Small intestine (tissue), 7 donors: ENCODE data around the gene CRAMP1. TPM values are rescaled to one million over a fixed set of nuclear protein-coding genes. Genes with fewer than 3 reads are reported as not detected.

Source experiments
- DNase-seq, 2 donors: peaks; one replicate each; pipeline versions ENCODE4 v3.0.0 to v3.0.0-alpha.2; 2013
- FAIRE-seq: peaks from 2 replicates; lab custom pipeline; 2012; peaks lifted over from hg19 to GRCh38; lab: Jason Lieb, UNC
- H3K27ac ChIP-seq, 3 donors: one replicate each; pipeline ENCODE4 v1.5.1; 2013; ENCODE audit warnings: low read length in 2 of 3, mild to moderate bottlenecking in 2 of 3, control low read depth in 1 of 3, inconsistent platforms in 1 of 3, low read depth in 1 of 3, moderate library complexity in 1 of 3
- H3K27me3 ChIP-seq, 3 donors: one replicate each; pipeline ENCODE4 v1.6.1; 2013; ENCODE audit warnings: low read length in 3 of 3, inconsistent platforms in 1 of 3; ENCODE audit not compliant: control insufficient read depth in 3 of 3, insufficient read depth in 3 of 3
- H3K36me3 ChIP-seq, 3 donors: one replicate each; pipeline ENCODE4 v1.6.1; 2013; ENCODE audit warnings: low read length in 3 of 3, inconsistent platforms in 1 of 3, low read depth in 1 of 3, mild to moderate bottlenecking in 1 of 3, moderate library complexity in 1 of 3; ENCODE audit not compliant: control insufficient read depth in 3 of 3, insufficient read depth in 2 of 3
- H3K4me1 ChIP-seq, 3 donors: one replicate each; pipeline ENCODE4 v1.6.1; 2013; ENCODE audit warnings: low read length in 2 of 3, inconsistent platforms in 1 of 3, low read depth in 1 of 3, mild to moderate bottlenecking in 1 of 3, moderate library complexity in 1 of 3; ENCODE audit not compliant: control insufficient read depth in 3 of 3, insufficient read depth in 2 of 3
- H3K4me3 ChIP-seq, 3 donors: one replicate each; pipeline ENCODE4 v1.5.1; 2013; ENCODE audit warnings: low read length in 3 of 3, control low read depth in 1 of 3, inconsistent platforms in 1 of 3, low read depth in 1 of 3, mild to moderate bottlenecking in 1 of 3, moderate library complexity in 1 of 3
- H3K9me3 ChIP-seq, 2 donors: one replicate each; pipeline ENCODE4 v1.6.1; 2013; ENCODE audit warnings: low read depth in 1 of 2, low read length in 1 of 2; ENCODE audit not compliant: control insufficient read depth in 2 of 2, insufficient read depth in 1 of 2
- WGBS, 3 donors: extraction: QIAGEN DNeasy Blood & Tissue Kit; methylation state at CpG; one replicate each; pipeline ENCODE4 v1.1.7; 2013; 5-methylcytosine and 5-hydroxymethylcytosine counted together
- polyA plus RNA-seq, 4 donors: library from polyadenylated mRNA; stranded (reverse) in 3 of 4; unstranded in 1 of 4; fragments of 200-250 nt in 3 of 4; fragments of 120-200 nt in 1 of 4; gene quantifications; one replicate each; pipeline versions ENCODE4 v1.2.1 to v1.2.3, GENCODE V29; 2013
- donor health status: healthy with polysubstance abuse.
- donor health status: control.
- donor health status: control.
- donor health status: Bipolar disorder and iron deficiency.
- donor health status: healthy.

Gene CRAMP1
- polyA plus RNA-seq, 4 donors: 2.4 to 18.3 (median 8.3) TPM

GRCh38 chr16:1614456-1615102 is 2.4 kb downstream of the CRAMP1 start:
- no peak for FAIRE-seq
- Histone ChIP-seq H3K4me3 (peak overlapping the region; percentile 60 to 90 (median 79)), H3K27ac (peak overlapping the region in 1 of 3 donors; percentile 45), H3K9me3 (no peaks in the 10 kb centered on the region), H3K4me1 (peaks cover 4 to 8% (median 6%) of the 10 kb centered on the region in 3 donors), H3K36me3 (peaks cover 0 to 25% (median 3%) of the 10 kb centered on the region in 3 donors), H3K27me3 (no peaks in the 10 kb centered on the region)
- WGBS, 3 donors: 1 to 3% (median 2%) methylated on average over 20 to 80 of the region's 80 CpGs
- DNase-seq: peak; percentile 15 to 63

- Histone ChIP-seq H3K27me3 (no peaks in the 10 kb centered on the region), H3K4me3 (peak overlapping the region in 1 of 3 donors; percentile 60), H3K4me1 (peaks cover 4 to 8% (median 6%) of the 10 kb centered on the region in 3 donors), H3K9me3 (no peaks in the 10 kb centered on the region), H3K27ac (no peak overlapping the region), H3K36me3 (peaks cover 0 to 37% (median 6%) of the 10 kb centered on the region in 3 donors)
- DNase-seq: no peak
- 46 to 58% (median 56%) methylated on average over 9 of the region's 9 CpGs for WGBS, 3 donors
- FAIRE-seq: no peak
Measured at GRCh38 chr16:1615761-1616160, 3.6 kb downstream of the CRAMP1 start.

GRCh38 chr16:1619976-1620375 is 7.8 kb downstream of the CRAMP1 start:
- DNase-seq: no peak
- Histone ChIP-seq H3K36me3 (peaks cover 0 to 72% (median 6%) of the 10 kb centered on the region in 3 donors), H3K27ac (no peak overlapping the region), H3K4me1 (no peaks in the 10 kb centered on the region), H3K9me3 (no peaks in the 10 kb centered on the region), H3K27me3 (no peaks in the 10 kb centered on the region), H3K4me3 (no peak overlapping the region)
- WGBS, 3 donors: 90 to 91% (median 91%) methylated on average over 15 of the region's 15 CpGs
- FAIRE-seq: no peak

GRCh38 chr16:1620391-1620790 is 8.2 kb downstream of the CRAMP1 start:
- H3K4me1 ChIP-seq: no peaks in the 10 kb centered on the region
- no peak overlapping the region for H3K4me3 ChIP-seq
- no peaks in the 10 kb centered on the region for H3K9me3 ChIP-seq
- DNase-seq (no peak), FAIRE-seq (no peak)
- WGBS, 3 donors: 72 to 84% (median 79%) methylated on average over 9 of the region's 9 CpGs
- H3K27ac ChIP-seq: no peak overlapping the region
- H3K36me3 ChIP-seq: peaks cover 0 to 74% (median 6%) of the 10 kb centered on the region in 3 donors
- no peaks in the 10 kb centered on the region for H3K27me3 ChIP-seq

- FAIRE-seq: no peak
- Histone ChIP-seq H3K27me3 (no peaks in the 10 kb centered on the region), H3K4me1 (no peaks in the 10 kb centered on the region), H3K36me3 (peaks cover 0 to 82% (median 6%) of the 10 kb centered on the region in 3 donors), H3K9me3 (no peaks in the 10 kb centered on the region), H3K4me3 (no peak overlapping the region), H3K27ac (no peak overlapping the region)
- no peak for DNase-seq
- 87 to 90% (median 88%) methylated on average over 7 of the region's 7 CpGs for WGBS, 3 donors
Measured at GRCh38 chr16:1621851-1622250, 9.7 kb downstream of the CRAMP1 start.

- no peaks in the 10 kb centered on the region for H3K9me3 ChIP-seq
- 83 to 93% (median 92%) methylated on average over 6 of the region's 6 CpGs for WGBS, 3 donors
- no peak overlapping the region for H3K27ac ChIP-seq
- H3K27me3 ChIP-seq: no peaks in the 10 kb centered on the region
- H3K4me3 ChIP-seq: no peak overlapping the region
- FAIRE-seq (no peak), DNase-seq (no peak)
- H3K36me3 ChIP-seq: peaks cover 0 to 87% (median 2%) of the 10 kb centered on the region in 3 donors
- H3K4me1 ChIP-seq: no peaks in the 10 kb centered on the region
Measured at GRCh38 chr16:1626327-1626726, 14.2 kb downstream of the CRAMP1 start.

- no peak for FAIRE-seq
- 95 to 97% (median 96%) methylated on average over 9 of the region's 9 CpGs for WGBS, 3 donors
- no peak overlapping the region for H3K4me3 ChIP-seq
- H3K27me3 ChIP-seq: no peaks in the 10 kb centered on the region
- no peaks in the 10 kb centered on the region for H3K9me3 ChIP-seq
- no peaks in the 10 kb centered on the region for H3K4me1 ChIP-seq
- no peak overlapping the region for H3K27ac ChIP-seq
- H3K36me3 ChIP-seq: peaks cover 0 to 84% (median 2%) of the 10 kb centered on the region in 3 donors
- DNase-seq: no peak
Measured at GRCh38 chr16:1626776-1627175, 14.6 kb downstream of the CRAMP1 start.

- Histone ChIP-seq H3K4me3 (no peak overlapping the region), H3K4me1 (no peaks in the 10 kb centered on the region), H3K27me3 (no peaks in the 10 kb centered on the region), H3K27ac (no peak overlapping the region), H3K36me3 (peaks cover 7 to 92% (median 9%) of the 10 kb centered on the region in 3 donors), H3K9me3 (no peaks in the 10 kb centered on the region)
- FAIRE-seq (no peak), DNase-seq (no peak)
- WGBS, 3 donors: 89 to 91% (median 90%) methylated on average over 20 of the region's 20 CpGs
Measured at GRCh38 chr16:1630450-1631213, 18.5 kb downstream of the CRAMP1 start.
